HepG2 (cell line): Measurements from ENCODE around the gene UBE3B. TPM values are rescaled to one million over a fixed set of nuclear protein-coding genes. Genes with fewer than 3 reads are reported as not detected.
A peak's percentile ranks its signal among the peaks of the same experiment; 100 is the strongest.

Experiments
- ASH2L ChIP-seq: fragments of 300-600, 200-600 bp; sonication (generic); IDR thresholded peaks from 2 replicates; pipeline ENCODE4 v1.7.0; 2017; ENCODE audit warnings: low read depth, mild to moderate bottlenecking, moderate library complexity, mixed read lengths, low read length; ENCODE audit not compliant: insufficient read length
- CHD4 ChIP-seq: fragments of 200-600 bp; sonication (generic); IDR thresholded peaks from 2 replicates; pipeline ENCODE4 v1.7.0; 2017; ENCODE audit warnings: mild to moderate bottlenecking, low read length, borderline replicate concordance
- GTF2F1 ChIP-seq: fragments of 150-350 bp; IDR thresholded peaks from 2 replicates; pipeline ENCODE4 v1.6.1; 2014; ENCODE audit warnings: low read length
- HIC2 ChIP-seq: sonication (generic); formaldehyde crosslinking; IDR thresholded peaks from 2 replicates; pipeline ENCODE4 v1.9.0; 2022; ENCODE audit warnings: low read depth, missing genetic modification reagents
- NR2F1 ChIP-seq, 2 experiments: fragments of 450-650 bp in 1 of 2; formaldehyde crosslinking in 1 of 2; IDR thresholded peaks; 2 replicates each; pipeline versions ENCODE4 v1.5.0 to v1.6.1; 2016 to 2020; ENCODE audit warnings: mild to moderate bottlenecking in 1 of 2, missing compliant biosample characterization in 1 of 2, missing genetic modification reagents in 1 of 2, moderate library complexity in 1 of 2
- PAWR ChIP-seq: sonication (generic); formaldehyde crosslinking; IDR thresholded peaks from 2 replicates; pipeline ENCODE4 v1.4.0; 2020; ENCODE audit warnings: missing genetic modification reagents, mild to moderate bottlenecking, borderline replicate concordance
- RXRB ChIP-seq: IDR thresholded peaks from 2 replicates; pipeline ENCODE4 v1.6.1; 2016; ENCODE audit warnings: borderline replicate concordance, missing genetic modification reagents, missing compliant biosample characterization
- SAP130 ChIP-seq: IDR thresholded peaks from 2 replicates; pipeline ENCODE4 v1.6.1; 2016; ENCODE audit warnings: low read depth
- SOX5 ChIP-seq: IDR thresholded peaks from 2 replicates; pipeline ENCODE4 v1.6.1; 2016; ENCODE audit warnings: borderline replicate concordance
- SP1 ChIP-seq, 2 experiments: fragments of 450-650 bp in 1 of 2; sonication (generic) in 1 of 2; formaldehyde crosslinking in 1 of 2; IDR thresholded peaks; 2 replicates each; pipeline versions ENCODE4 v1.4.0 to v1.6.1; 2016 to 2020; ENCODE audit warnings: missing genetic modification reagents in 1 of 2
- STAG1 ChIP-seq: sonication (generic); formaldehyde crosslinking; IDR thresholded peaks from 2 replicates; pipeline ENCODE4 v1.4.0; 2020; ENCODE audit warnings: missing genetic modification reagents
- XRCC5 ChIP-seq: fragments of 200-400 bp; formaldehyde crosslinking; optimal IDR thresholded peaks from 2 replicates; pipeline ENCODE3; 2017; ENCODE audit warnings: mild to moderate bottlenecking, low read length
- YEATS2 ChIP-seq: sonication (generic); formaldehyde crosslinking; IDR thresholded peaks from 2 replicates; pipeline ENCODE4 v1.4.0; 2020; ENCODE audit warnings: missing genetic modification reagents, borderline replicate concordance
- ZKSCAN8 ChIP-seq: IDR thresholded peaks from 2 replicates; pipeline ENCODE4 v1.6.1; 2016; ENCODE audit warnings: borderline replicate concordance, missing genetic modification reagents, missing compliant biosample characterization
- ZNF160 ChIP-seq: sonication (generic); formaldehyde crosslinking; IDR thresholded peaks from 2 replicates; pipeline ENCODE4 v1.8.0; 2022; ENCODE audit warnings: mild to moderate bottlenecking, inconsistent platforms, missing genetic modification reagents
- ZNF17 ChIP-seq: sonication (generic); formaldehyde crosslinking; IDR thresholded peaks from 2 replicates; pipeline ENCODE4 v1.5.0; 2020; ENCODE audit warnings: mild to moderate bottlenecking, missing genetic modification reagents
- ZNF281 ChIP-seq: sonication (generic); formaldehyde crosslinking; IDR thresholded peaks from 2 replicates; pipeline ENCODE4 v1.4.0; 2020; ENCODE audit warnings: missing genetic modification reagents, borderline replicate concordance
- ZNF644 ChIP-seq: IDR thresholded peaks from 2 replicates; pipeline ENCODE4 v1.6.1; 2016; ENCODE audit warnings: low read depth
- ZNF660 ChIP-seq: sonication (generic); formaldehyde crosslinking; IDR thresholded peaks from 2 replicates; pipeline ENCODE4 v1.5.1; 2020; ENCODE audit warnings: mild to moderate bottlenecking, low read depth, missing genetic modification reagents, borderline replicate concordance
- ZNF737 ChIP-seq: sonication (generic); formaldehyde crosslinking; IDR thresholded peaks from 2 replicates; pipeline ENCODE4 v1.5.0; 2020; ENCODE audit warnings: missing genetic modification reagents, mild to moderate bottlenecking, borderline replicate concordance
- ZNF841 ChIP-seq: sonication (generic); formaldehyde crosslinking; IDR thresholded peaks from 2 replicates; pipeline ENCODE4 v1.8.1; 2023; ENCODE audit warnings: missing genetic modification reagents, borderline replicate concordance
- ZNF878 ChIP-seq: sonication (generic); formaldehyde crosslinking; IDR thresholded peaks from 2 replicates; pipeline ENCODE4 v1.8.1; 2023; ENCODE audit warnings: mild to moderate bottlenecking, missing genetic modification reagents, moderate library complexity
- polyA plus RNA-seq, 8 experiments: library from polyadenylated mRNA; depleted of rRNA in 3 of 8; stranded (reverse) in 7 of 8; unstranded in 1 of 8; fragments of >200 nt; fragmentation: Illumina TruSeq in 4 of 8; extraction: Trizol in 4 of 8; gene quantifications; 2 replicates each; pipeline versions ENCODE4 v1.2.1 to v1.2.3, GENCODE V29; 2011 to 2016; ENCODE audit warnings: low read depth in 4 of 8, missing spikeins in 1 of 8, mixed read lengths in 1 of 8; ENCODE audit not compliant: insufficient read depth in 1 of 8
- total RNA-seq, 5 experiments: library from RNA; depleted of rRNA; stranded (reverse); fragments of >200 nt; fragmentation: Illumina TruSeq; extraction: Trizol; gene quantifications; 2 replicates each; pipeline ENCODE4 v1.2.3, GENCODE V29; 2016; ENCODE audit warnings: low read depth in 1 of 5
- TF ChIP-seq, protein P1 (sequence below): sonication (generic); formaldehyde crosslinking; conservative IDR thresholded peaks from 2 replicates; pipeline ENCODE4 v1.8.0; 2022; ENCODE audit warnings: missing genetic modification reagents
- TF ChIP-seq, protein P2 (sequence below): sonication (generic); formaldehyde crosslinking; IDR thresholded peaks from 2 replicates; pipeline ENCODE4 v1.8.1; 2023; ENCODE audit warnings: mild to moderate bottlenecking, inconsistent platforms, moderate library complexity, missing genetic modification reagents, borderline replicate concordance

The UBE3B gene
- total and polyA plus RNA-seq, 2 of the 13 experiments (the other 11 are each of a cell fraction or from before 2014, with no cell fraction given): 22.7 to 25.3 TPM

DNA sequence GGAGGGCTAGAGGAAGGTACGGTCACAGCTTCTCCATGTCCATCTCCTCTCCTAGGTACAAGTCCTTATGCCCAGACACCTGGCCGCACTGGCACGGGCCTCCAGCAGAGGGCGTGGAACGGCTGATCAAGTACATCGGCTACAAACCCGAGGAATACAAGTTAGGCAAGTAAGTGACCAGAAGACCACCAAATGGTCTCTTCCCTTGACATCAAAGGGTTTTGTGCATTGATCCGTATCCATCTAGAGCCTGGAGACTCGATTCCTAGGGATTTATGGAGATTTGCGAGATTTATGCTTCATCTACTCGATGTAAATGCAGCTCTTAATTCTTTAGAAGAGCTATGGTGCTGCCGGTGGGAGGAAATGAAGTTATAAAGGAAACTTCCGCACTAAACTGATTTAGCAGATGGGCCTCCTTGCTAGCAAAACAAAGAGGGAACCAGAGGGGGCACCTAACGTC is 44.6 kb upstream of the UBE3B start (continued):
- no peak for TF ChIP-seq HIC2 (CRISPR knock-in tag)
- no peak for TF ChIP-seq ZNF17
- TF ChIP-seq GTF2F1: no peak
- TF ChIP-seq ZNF878 (CRISPR knock-in tag): no peak
- no peak for TF ChIP-seq NR2F1 (CRISPR knock-in tag; IDR thresholded peaks at IDR 0.05)
- TF ChIP-seq PAWR (CRISPR knock-in tag): no peak
- TF ChIP-seq, protein P1, sequence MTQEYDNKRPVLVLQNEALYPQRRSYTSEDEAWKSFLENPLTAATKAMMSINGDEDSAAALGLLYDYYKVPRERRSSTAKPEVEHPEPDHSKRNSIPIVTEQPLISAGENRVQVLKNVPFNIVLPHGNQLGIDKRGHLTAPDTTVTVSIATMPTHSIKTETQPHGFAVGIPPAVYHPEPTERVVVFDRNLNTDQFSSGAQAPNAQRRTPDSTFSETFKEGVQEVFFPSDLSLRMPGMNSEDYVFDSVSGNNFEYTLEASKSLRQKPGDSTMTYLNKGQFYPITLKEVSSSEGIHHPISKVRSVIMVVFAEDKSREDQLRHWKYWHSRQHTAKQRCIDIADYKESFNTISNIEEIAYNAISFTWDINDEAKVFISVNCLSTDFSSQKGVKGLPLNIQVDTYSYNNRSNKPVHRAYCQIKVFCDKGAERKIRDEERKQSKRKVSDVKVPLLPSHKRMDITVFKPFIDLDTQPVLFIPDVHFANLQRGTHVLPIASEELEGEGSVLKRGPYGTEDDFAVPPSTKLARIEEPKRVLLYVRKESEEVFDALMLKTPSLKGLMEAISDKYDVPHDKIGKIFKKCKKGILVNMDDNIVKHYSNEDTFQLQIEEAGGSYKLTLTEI (CRISPR knock-in tag): no peak
- TF ChIP-seq ASH2L: no peak
- no peak for TF ChIP-seq ZNF841 (CRISPR knock-in tag)
- TF ChIP-seq SAP130 (CRISPR knock-in tag): 0 out of 2 replicates have a peak, but pooled peaks have one; percentile 18
- peak; percentile 90 for TF ChIP-seq XRCC5
- TF ChIP-seq ZNF660 (CRISPR knock-in tag): no peak
- no peak for TF ChIP-seq SOX5
- TF ChIP-seq ZNF644 (CRISPR knock-in tag): no peak
- TF ChIP-seq, protein P2, sequence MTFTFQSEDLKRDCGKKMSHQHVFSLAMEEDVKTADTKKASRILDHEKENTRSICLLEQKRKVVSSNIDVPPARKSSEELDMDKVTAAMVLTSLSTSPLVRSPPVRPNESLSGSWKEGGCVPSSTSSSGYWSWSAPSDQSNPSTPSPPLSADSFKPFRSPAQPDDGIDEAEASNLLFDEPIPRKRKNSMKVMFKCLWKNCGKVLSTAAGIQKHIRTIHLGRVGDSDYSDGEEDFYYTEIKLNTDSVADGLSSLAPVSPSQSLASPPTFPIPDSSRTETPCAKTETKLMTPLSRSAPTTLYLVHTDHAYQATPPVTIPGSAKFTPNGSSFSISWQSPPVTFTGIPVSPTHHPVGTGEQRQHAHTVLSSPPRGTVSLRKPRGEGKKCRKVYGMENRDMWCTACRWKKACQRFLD: no peak
- TF ChIP-seq RXRB (CRISPR knock-in tag): peak; percentile 30; the same call in 1 of the 2 replicates
- TF ChIP-seq ZNF737 (CRISPR knock-in tag): no peak
- no peak for TF ChIP-seq ZNF160 (CRISPR knock-in tag)
- no peak for TF ChIP-seq SP1 (IDR thresholded peaks at IDR 0.05)
- TF ChIP-seq SP1 (CRISPR knock-in tag; IDR thresholded peaks at IDR 0.05): no peak
- TF ChIP-seq ZNF281: no peak
- peak; percentile 68 for TF ChIP-seq STAG1 (CRISPR knock-in tag)
- TF ChIP-seq YEATS2: no peak
- no peak for TF ChIP-seq ZKSCAN8 (CRISPR knock-in tag)
- TF ChIP-seq CHD4: no peak
